T-helper 1 cell treated with Interleukin-12 subunit alpha and Interleukin-12 subunit beta and Interleukin-4 antibody, amounts not matched to agents 30 ng/mL and 1 ng/mL, for 36 hours (primary cell): ENCODE results near the gene MARS1. TPM values are rescaled to one million over a fixed set of nuclear protein-coding genes. Genes with fewer than 3 reads are reported as not detected.
"Not testable (repeated sequence)": the region's sequence is repeated elsewhere in the genome, so short reads cannot be mapped to it uniquely, and the experiment has no call there.

Experiments used
- intact Hi-C: fragments of 100-400 bp; cut with micrococcal nuclease; formaldehyde crosslinking; loops from one replicate; pipeline ENCODE4 v1.15.1; 2024
- total RNA-seq: library from RNA; stranded (reverse); gene quantifications from 2 replicates; pipeline ENCODE4 v1.2.3, GENCODE V29; 2022

MARS1 gene
- total RNA-seq, 1 donor from 2014 or later: 224 TPM

- intact Hi-C loops: loop anchor here (1.0 kb wide), 10 partner anchors 26 to 266 kb away; partner anchors contain the start of genes CDK4, DDIT3, GLI1 and PIP4K2C
Observed at GRCh38 chr12:57546438-57547287, 58.8 kb downstream of the MARS1 start, which contains the start of gene DCTN2. TSS of gene DCTN2 (minus strand) at chr12:57547192. CDS start at chr12:57547063, 129 bp downstream.

- intact Hi-C loops: loop anchor here (1.0 kb wide), 10 partner anchors 27 to 267 kb away; partner anchors contain the start of genes CDK4, DDIT3, GLI1 and PIP4K2C
Observed at GRCh38 chr12:57547288-57548012, 59.6 kb downstream of the MARS1 start.

GRCh38 chr12:57548013-57548315, 60.1 kb downstream of the MARS1 start:
- intact Hi-C loops: no loop called here

- intact Hi-C loops: no loop called here
Observed at GRCh38 chr12:57548488-57548887, 60.6 kb downstream of the MARS1 start.

GRCh38 chr12:57549203-57549908, 61.5 kb downstream of the MARS1 start:
- intact Hi-C loops: no loop called here

GRCh38 chr12:57549909-57550640, 62.2 kb downstream of the MARS1 start, which contains the start of gene KIF5A:
TSS of gene KIF5A (plus strand) at chr12:57550044. CDS start at chr12:57550272, 228 bp downstream.
- intact Hi-C loops: no loop called here

- intact Hi-C loops: no loop called here
Observed at GRCh38 chr12:57550641-57551549, 63.0 kb downstream of the MARS1 start.

GRCh38 chr12:57551637-57552305, 63.9 kb downstream of the MARS1 start:
- intact Hi-C loops: no loop called here

- intact Hi-C loops: no loop called here
Observed at GRCh38 chr12:57552306-57552651, 64.4 kb downstream of the MARS1 start.

- intact Hi-C loops: no loop called here
Observed at GRCh38 chr12:57552835-57553313, 65.0 kb downstream of the MARS1 start.

GRCh38 chr12:57553343-57554202, 65.7 kb downstream of the MARS1 start:
- intact Hi-C loops: no loop called here

GRCh38 chr12:57554453-57554852, 66.6 kb downstream of the MARS1 start:
- intact Hi-C loops: no loop called here

- intact Hi-C loops: no loop called here
Observed at GRCh38 chr12:57554897-57555296, 67.0 kb downstream of the MARS1 start.

GRCh38 chr12:57558864-57559263, 71.0 kb downstream of the MARS1 start:
- intact Hi-C loops: no loop called here

GRCh38 chr12:57560516-57560915, 72.6 kb downstream of the MARS1 start:
- intact Hi-C loops: no loop called here

- intact Hi-C loops: not testable (repeated sequence)
Observed at GRCh38 chr12:57561117-57561516, 73.2 kb downstream of the MARS1 start.

GRCh38 chr12:57563358-57563757, 75.5 kb downstream of the MARS1 start:
- intact Hi-C loops: no loop called here

- intact Hi-C loops: no loop called here
Observed at GRCh38 chr12:57564178-57564740, 76.4 kb downstream of the MARS1 start.
